LNCAP (cell line): ENCODE data around the gene RFX2.

Experiments
- TF ChIP-seq, protein P1 (sequence below): fragments of 450-650 bp; IDR thresholded peaks from 2 replicates; pipeline ENCODE4 v1.5.1; 2017; ENCODE audit warnings: mild to moderate bottlenecking

The RFX2 gene

GRCh38 chr19:6022570-6023064 lies 87.7 kb downstream of the RFX2 start:
- TF ChIP-seq, protein P1, sequence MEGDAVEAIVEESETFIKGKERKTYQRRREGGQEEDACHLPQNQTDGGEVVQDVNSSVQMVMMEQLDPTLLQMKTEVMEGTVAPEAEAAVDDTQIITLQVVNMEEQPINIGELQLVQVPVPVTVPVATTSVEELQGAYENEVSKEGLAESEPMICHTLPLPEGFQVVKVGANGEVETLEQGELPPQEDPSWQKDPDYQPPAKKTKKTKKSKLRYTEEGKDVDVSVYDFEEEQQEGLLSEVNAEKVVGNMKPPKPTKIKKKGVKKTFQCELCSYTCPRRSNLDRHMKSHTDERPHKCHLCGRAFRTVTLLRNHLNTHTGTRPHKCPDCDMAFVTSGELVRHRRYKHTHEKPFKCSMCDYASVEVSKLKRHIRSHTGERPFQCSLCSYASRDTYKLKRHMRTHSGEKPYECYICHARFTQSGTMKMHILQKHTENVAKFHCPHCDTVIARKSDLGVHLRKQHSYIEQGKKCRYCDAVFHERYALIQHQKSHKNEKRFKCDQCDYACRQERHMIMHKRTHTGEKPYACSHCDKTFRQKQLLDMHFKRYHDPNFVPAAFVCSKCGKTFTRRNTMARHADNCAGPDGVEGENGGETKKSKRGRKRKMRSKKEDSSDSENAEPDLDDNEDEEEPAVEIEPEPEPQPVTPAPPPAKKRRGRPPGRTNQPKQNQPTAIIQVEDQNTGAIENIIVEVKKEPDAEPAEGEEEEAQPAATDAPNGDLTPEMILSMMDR = no peak

- TF ChIP-seq, protein P1 = peak; percentile 54
These were observed 88.3 kb downstream of the RFX2 start for GRCh38 chr19:6021878-6022569.

DNA sequence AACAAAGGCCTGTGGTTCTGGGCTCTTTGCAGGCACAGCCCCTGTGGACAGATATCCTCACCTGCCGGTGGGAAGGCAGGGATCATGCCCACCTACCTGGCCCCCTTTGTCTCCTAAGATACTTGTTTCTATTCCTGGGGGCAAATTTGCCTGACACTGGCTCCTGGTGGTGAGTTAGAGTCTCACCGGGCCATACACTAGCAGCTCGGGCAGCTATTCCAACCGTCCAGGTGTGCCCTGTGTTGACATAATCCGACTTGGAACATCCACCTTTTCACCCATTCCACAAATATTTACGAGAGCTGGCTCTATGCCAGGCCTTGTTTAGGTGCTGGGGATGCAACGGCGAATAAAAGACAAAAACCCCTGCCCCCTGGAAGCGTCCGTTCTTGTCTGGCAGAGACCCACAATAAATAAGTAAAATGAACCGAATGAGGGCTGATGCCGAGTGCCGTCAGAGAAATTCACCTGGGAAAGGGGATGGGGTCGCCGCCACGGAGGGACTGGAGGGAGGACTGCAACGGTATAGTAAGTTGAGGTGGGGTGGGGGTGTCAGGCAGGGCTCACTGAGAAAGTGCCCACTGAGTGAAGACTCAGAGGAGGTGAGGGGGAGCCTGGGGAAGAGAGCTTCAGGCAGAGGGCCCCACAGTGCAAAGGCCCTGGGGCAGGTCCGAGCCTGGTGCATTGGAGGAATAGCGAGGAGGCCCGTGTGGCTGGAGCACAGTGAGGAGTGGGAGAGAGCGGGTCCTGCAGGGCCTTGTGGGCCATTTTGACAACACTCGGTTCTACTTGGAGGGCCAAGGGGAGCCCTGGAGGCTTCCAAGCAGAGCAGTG lies 89.1 kb downstream of the RFX2 start:
- TF ChIP-seq, protein P1 = peak; percentile 22; the same call in 1 of the 2 replicates

DNA sequence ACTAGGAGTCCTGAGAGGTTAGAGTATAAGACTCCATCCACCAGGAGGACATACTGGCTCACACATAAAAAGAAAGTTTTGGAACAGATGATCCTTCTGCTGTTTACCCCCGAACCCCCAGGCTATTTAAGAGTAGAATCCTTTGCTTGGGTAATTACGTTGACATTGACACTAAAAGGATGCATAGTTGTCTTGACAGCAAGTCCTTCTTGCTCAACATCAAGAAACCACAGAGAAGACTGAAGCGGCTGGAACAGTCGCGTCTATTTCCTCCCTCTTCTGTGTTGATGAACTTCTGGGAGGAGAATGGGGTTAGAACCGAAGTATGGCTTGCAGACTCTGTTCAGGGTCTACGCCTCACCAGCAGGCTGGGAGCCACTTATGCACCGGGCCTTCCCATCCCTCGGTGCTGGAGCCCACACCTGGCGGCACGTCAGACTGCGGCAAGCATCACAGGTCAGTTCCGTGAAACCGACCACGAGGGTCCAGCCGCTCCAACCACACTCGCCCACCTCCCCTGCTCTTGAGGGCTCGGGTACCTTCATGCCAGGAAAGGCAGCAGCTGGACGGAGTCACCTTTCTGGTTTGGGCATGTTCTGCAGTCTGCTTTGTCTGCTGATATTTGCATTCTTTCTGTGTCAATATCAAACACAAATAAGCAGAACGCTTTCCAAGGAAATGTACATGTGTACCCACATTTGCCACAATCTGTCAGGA lies 90.0 kb downstream of the RFX2 start:
- TF ChIP-seq, protein P1 = no peak

GRCh38 chr19:6018786-6019185 lies 91.5 kb downstream of the RFX2 start:
- TF ChIP-seq, protein P1 = no peak

GRCh38 chr19:6017576-6017975 lies 92.7 kb downstream of the RFX2 start:
- TF ChIP-seq, protein P1 = no peak

- TF ChIP-seq, protein P1 = no peak
These were observed 94.3 kb downstream of the RFX2 start for GRCh38 chr19:6015841-6016545.
